ENCODE results near the gene ARID4A.

Gene ARID4A

GRCh38 chr14:58390830-58391229 lies 92.5 kb downstream of the ARID4A start:
- Histone ChIP-seq H3K27ac (ENCODE audit: insufficient read depth, low read length, poor library complexity, severe bottlenecking) (no peak overlapping the region), H3K27me3 (replicated peaks; ENCODE audit: control insufficient read depth, insufficient read depth, low read length, poor library complexity, severe bottlenecking) (no peaks in the 10 kb centered on the region), H3K4me1 (ENCODE audit: control insufficient read depth, insufficient read depth, low read length, poor library complexity, severe bottlenecking) (no peaks in the 10 kb centered on the region), H3K9me3 (ENCODE audit: control insufficient read depth, low read length) (no peaks in the 10 kb centered on the region), H3K4me3 (ENCODE audit: insufficient read depth, low read depth, low read length, poor library complexity, severe bottlenecking) (no peak overlapping the region), H3K36me3 (ENCODE audit: control insufficient read depth, insufficient read depth, low read length) (no peaks in the 10 kb centered on the region)
- no peak for DNase-seq

- H3K27ac ChIP-seq (ENCODE audit: insufficient read depth, low read length, poor library complexity, severe bottlenecking): peak overlapping the region; percentile 75
Observed at GRCh38 chr14:58395562-58395811, 97.1 kb downstream of the ARID4A start.

DNA sequence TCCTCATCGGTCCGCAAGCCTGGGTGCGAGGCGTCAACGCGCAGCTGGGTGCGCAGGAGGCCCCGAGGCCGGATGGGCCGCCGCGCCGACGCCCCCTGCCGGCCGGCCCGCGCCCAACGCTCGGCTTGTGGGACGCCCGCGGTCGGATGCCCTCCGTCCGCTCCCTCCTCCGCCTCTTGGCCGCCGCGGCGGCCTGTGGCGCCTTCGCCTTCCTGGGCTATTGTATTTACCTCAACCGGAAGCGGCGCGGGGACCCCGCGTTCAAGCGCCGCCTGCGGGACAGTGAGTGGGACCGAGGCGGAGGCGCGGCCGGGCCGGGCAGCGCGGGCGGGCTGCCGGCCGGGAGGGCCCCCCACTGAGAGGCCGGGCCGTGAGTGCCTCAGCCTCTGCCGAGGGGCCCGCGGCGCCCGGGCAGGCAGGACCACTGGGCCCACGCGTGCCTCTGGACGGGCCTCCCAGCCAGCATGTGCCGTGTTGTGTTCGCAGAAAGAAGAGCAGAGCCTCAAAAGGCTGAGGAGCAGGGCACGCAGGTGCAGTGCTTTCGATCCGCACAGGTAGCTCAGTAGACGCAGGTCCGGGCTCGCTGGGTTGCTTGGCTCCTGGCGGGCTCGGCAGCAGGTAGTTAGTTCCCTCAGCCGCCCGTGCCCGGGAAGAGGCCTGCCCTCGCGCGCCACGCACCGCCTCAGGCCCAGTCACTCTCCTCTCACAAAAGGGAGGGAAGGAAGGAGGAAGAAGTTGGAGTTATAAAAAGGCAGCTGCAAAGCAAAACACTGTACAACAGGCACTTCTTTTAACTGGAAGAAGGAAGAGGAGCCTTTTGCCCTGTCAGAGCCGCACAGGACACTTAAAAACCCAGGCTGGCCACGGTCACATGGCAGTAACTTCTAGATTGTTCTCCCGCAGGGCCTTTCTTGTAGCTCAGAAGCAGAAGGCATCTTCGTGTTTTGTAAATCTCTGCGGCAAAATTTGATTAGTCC lies 97.7 kb downstream of the ARID4A start, which contains the start of gene TOMM20L:
TSS of gene TOMM20L (plus strand) at position 119 of the 977 bp plus-strand sequence. CDS start at position 147, 28 bp downstream.
- peak within 1 kb of the TSS; percentile 63 for H3K4me3 ChIP-seq (ENCODE audit: insufficient read depth, low read depth, low read length, poor library complexity, severe bottlenecking)
- no peaks in the 10 kb centered on the region for H3K36me3 ChIP-seq (ENCODE audit: control insufficient read depth, insufficient read depth, low read length)
- peak within 1 kb of the TSS; percentile 75 for H3K27ac ChIP-seq (ENCODE audit: insufficient read depth, low read length, poor library complexity, severe bottlenecking)
- H3K4me1 ChIP-seq (ENCODE audit: control insufficient read depth, insufficient read depth, low read length, poor library complexity, severe bottlenecking): peaks cover 4% of the 10 kb centered on the region
- no peaks in the 10 kb centered on the region for H3K9me3 ChIP-seq (ENCODE audit: control insufficient read depth, low read length)
- no peaks in the 10 kb centered on the region for H3K27me3 ChIP-seq (replicated peaks; ENCODE audit: control insufficient read depth, insufficient read depth, low read length, poor library complexity, severe bottlenecking)
- DNase-seq: peak; percentile 42 to 57 (median 49)

More at GRCh38 chr14:58395562-58395811, 97.1 kb downstream of the ARID4A start:
- peak overlapping the region; percentile 63 for H3K4me3 ChIP-seq (ENCODE audit: insufficient read depth, low read depth, low read length, poor library complexity, severe bottlenecking)
- no peaks in the 10 kb centered on the region for H3K27me3 ChIP-seq (replicated peaks; ENCODE audit: control insufficient read depth, insufficient read depth, low read length, poor library complexity, severe bottlenecking)
- H3K36me3 ChIP-seq (ENCODE audit: control insufficient read depth, insufficient read depth, low read length): no peaks in the 10 kb centered on the region
- no peak for DNase-seq
- H3K4me1 ChIP-seq (ENCODE audit: control insufficient read depth, insufficient read depth, low read length, poor library complexity, severe bottlenecking): peaks cover 4% of the 10 kb centered on the region
- H3K9me3 ChIP-seq (ENCODE audit: control insufficient read depth, low read length): no peaks in the 10 kb centered on the region

- no peak for DNase-seq
- Histone ChIP-seq H3K4me3 (ENCODE audit: insufficient read depth, low read depth, low read length, poor library complexity, severe bottlenecking) (no peak overlapping the region), H3K4me1 (ENCODE audit: control insufficient read depth, insufficient read depth, low read length, poor library complexity, severe bottlenecking) (peaks cover 4% of the 10 kb centered on the region), H3K36me3 (ENCODE audit: control insufficient read depth, insufficient read depth, low read length) (no peaks in the 10 kb centered on the region), H3K9me3 (ENCODE audit: control insufficient read depth, low read length) (no peaks in the 10 kb centered on the region), H3K27ac (ENCODE audit: insufficient read depth, low read length, poor library complexity, severe bottlenecking) (no peak overlapping the region), H3K27me3 (replicated peaks; ENCODE audit: control insufficient read depth, insufficient read depth, low read length, poor library complexity, severe bottlenecking) (no peaks in the 10 kb centered on the region)
Observed at GRCh38 chr14:58397156-58397555, 98.8 kb downstream of the ARID4A start.

DNA sequence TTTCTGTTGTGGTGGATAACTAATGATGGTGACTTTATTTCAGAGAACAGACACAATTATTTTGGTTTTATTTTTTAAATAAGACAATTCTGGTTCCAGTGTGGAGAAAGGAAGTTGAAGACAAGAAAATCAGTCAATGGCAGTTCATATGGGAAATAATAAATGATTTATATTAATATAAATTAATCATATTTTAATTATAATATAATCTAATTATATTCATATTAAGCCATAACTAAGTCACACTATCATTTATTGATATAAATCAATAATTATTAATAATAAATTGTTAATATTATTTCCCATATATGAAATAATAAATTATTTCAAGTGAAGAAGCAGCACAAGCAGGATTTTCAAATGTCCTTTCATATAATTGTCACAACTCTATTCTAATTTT lies 100.1 kb downstream of the ARID4A start:
- H3K27me3 ChIP-seq (replicated peaks; ENCODE audit: control insufficient read depth, insufficient read depth, low read length, poor library complexity, severe bottlenecking): no peaks in the 10 kb centered on the region

DNA sequence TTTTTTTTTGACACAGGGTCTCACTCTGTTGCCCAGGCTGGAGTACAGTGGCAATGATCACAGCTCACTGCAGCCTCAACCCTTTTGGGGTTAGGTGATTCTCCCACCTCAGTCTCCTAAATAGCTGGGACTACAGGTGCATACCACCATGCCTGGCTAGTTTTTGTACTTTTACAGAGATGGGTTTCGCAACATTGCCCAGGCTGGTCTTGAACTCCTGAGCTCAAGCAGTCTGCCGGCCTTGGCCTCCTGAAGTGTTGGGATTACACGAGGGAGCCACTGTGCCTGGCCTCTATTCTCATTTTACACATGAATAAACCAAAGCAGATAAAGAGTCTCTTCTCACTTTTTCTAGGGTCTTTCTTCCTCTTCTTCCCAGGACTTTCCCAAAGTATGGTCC lies 100.5 kb downstream of the ARID4A start:
- Histone ChIP-seq H3K27me3 (replicated peaks; ENCODE audit: control insufficient read depth, insufficient read depth, low read length, poor library complexity, severe bottlenecking) (no peaks in the 10 kb centered on the region), H3K4me3 (ENCODE audit: insufficient read depth, low read depth, low read length, poor library complexity, severe bottlenecking) (no peak overlapping the region), H3K4me1 (ENCODE audit: control insufficient read depth, insufficient read depth, low read length, poor library complexity, severe bottlenecking) (peaks cover 4% of the 10 kb centered on the region), H3K36me3 (ENCODE audit: control insufficient read depth, insufficient read depth, low read length) (no peaks in the 10 kb centered on the region), H3K27ac (ENCODE audit: insufficient read depth, low read length, poor library complexity, severe bottlenecking) (no peak overlapping the region), H3K9me3 (ENCODE audit: control insufficient read depth, low read length) (no peaks in the 10 kb centered on the region)
- DNase-seq: no peak

More for the DNA sequence above, 100.1 kb downstream of the ARID4A start:
- Histone ChIP-seq H3K9me3 (ENCODE audit: control insufficient read depth, low read length) (no peaks in the 10 kb centered on the region), H3K36me3 (ENCODE audit: control insufficient read depth, insufficient read depth, low read length) (no peaks in the 10 kb centered on the region), H3K4me1 (ENCODE audit: control insufficient read depth, insufficient read depth, low read length, poor library complexity, severe bottlenecking) (peaks cover 4% of the 10 kb centered on the region), H3K4me3 (ENCODE audit: insufficient read depth, low read depth, low read length, poor library complexity, severe bottlenecking) (no peak overlapping the region), H3K27ac (ENCODE audit: insufficient read depth, low read length, poor library complexity, severe bottlenecking) (no peak overlapping the region)
- DNase-seq: no peak

GRCh38 chr14:58401587-58401986 lies 103.2 kb downstream of the ARID4A start:
- no peak overlapping the region for H3K4me3 ChIP-seq (ENCODE audit: insufficient read depth, low read depth, low read length, poor library complexity, severe bottlenecking)
- no peaks in the 10 kb centered on the region for H3K36me3 ChIP-seq (ENCODE audit: control insufficient read depth, insufficient read depth, low read length)
- H3K9me3 ChIP-seq (ENCODE audit: control insufficient read depth, low read length): no peaks in the 10 kb centered on the region
- H3K4me1 ChIP-seq (ENCODE audit: control insufficient read depth, insufficient read depth, low read length, poor library complexity, severe bottlenecking): peaks cover under 1% of the 10 kb centered on the region
- no peak overlapping the region for H3K27ac ChIP-seq (ENCODE audit: insufficient read depth, low read length, poor library complexity, severe bottlenecking)
- no peaks in the 10 kb centered on the region for H3K27me3 ChIP-seq (replicated peaks; ENCODE audit: control insufficient read depth, insufficient read depth, low read length, poor library complexity, severe bottlenecking)
- no peak for DNase-seq

DNA sequence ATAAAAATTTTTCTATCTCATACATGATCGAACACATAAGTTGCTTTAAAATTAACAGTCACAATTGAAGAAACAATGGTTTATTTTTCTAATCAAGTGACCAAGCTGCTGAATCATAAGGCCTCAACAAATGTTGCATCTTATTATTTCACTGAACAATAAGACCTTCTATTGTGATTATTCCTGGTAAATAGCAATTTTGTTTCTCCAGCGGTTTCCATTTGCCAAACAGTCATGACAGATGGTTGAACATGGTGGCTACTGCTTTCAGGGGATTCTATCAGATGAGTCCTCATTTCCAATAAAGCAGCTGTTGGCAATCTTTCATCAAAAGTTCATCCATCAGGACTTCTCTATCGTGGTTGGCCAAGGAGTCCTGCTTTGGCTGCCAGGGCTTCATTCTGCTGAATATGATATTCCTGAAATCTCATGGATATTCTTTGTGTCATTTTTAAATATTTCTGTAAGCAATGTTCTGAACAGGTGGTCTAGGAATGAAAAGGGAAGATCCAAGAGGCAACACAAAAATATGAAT lies 110.4 kb downstream of the ARID4A start:
- peaks cover 33% of the 10 kb centered on the region for H3K36me3 ChIP-seq (ENCODE audit: control insufficient read depth, insufficient read depth, low read length)
- no peak for DNase-seq
- no peak overlapping the region for H3K4me3 ChIP-seq (ENCODE audit: insufficient read depth, low read depth, low read length, poor library complexity, severe bottlenecking)
- no peaks in the 10 kb centered on the region for H3K4me1 ChIP-seq (ENCODE audit: control insufficient read depth, insufficient read depth, low read length, poor library complexity, severe bottlenecking)
- no peak overlapping the region for H3K27ac ChIP-seq (ENCODE audit: insufficient read depth, low read length, poor library complexity, severe bottlenecking)
- no peaks in the 10 kb centered on the region for H3K9me3 ChIP-seq (ENCODE audit: control insufficient read depth, low read length)
- no peaks in the 10 kb centered on the region for H3K27me3 ChIP-seq (replicated peaks; ENCODE audit: control insufficient read depth, insufficient read depth, low read length, poor library complexity, severe bottlenecking)

GRCh38 chr14:58414845-58415244 lies 116.5 kb downstream of the ARID4A start:
- Histone ChIP-seq H3K4me3 (ENCODE audit: insufficient read depth, low read depth, low read length, poor library complexity, severe bottlenecking) (no peak overlapping the region), H3K4me1 (ENCODE audit: control insufficient read depth, insufficient read depth, low read length, poor library complexity, severe bottlenecking) (no peaks in the 10 kb centered on the region), H3K27ac (ENCODE audit: insufficient read depth, low read length, poor library complexity, severe bottlenecking) (no peak overlapping the region), H3K9me3 (ENCODE audit: control insufficient read depth, low read length) (no peaks in the 10 kb centered on the region), H3K36me3 (ENCODE audit: control insufficient read depth, insufficient read depth, low read length) (peaks cover 40% of the 10 kb centered on the region), H3K27me3 (replicated peaks; ENCODE audit: control insufficient read depth, insufficient read depth, low read length, poor library complexity, severe bottlenecking) (no peaks in the 10 kb centered on the region)
- no peak for DNase-seq
